ENCODE data around the gene NBAS. TPM values are rescaled to one million over a fixed set of nuclear protein-coding genes. Genes with fewer than 3 reads are reported as not detected.

Gene NBAS
- total RNA-seq, 1 donor from 2014 or later, result 57.6 TPM

GRCh38 chr2:15170070-15170775, 390.9 kb downstream of the NBAS start:
- H3K27me3 Mint-ChIP-seq (ENCODE audit: low read depth, unreplicated experiment), result no peaks in the 10 kb centered on the region
- Histone ChIP-seq H3K9me3 (ENCODE audit: insufficient read depth, low read depth, low read length) (no peaks in the 10 kb centered on the region), H3K4me3 (ENCODE audit: insufficient read depth, low read depth, low read length) (peak overlapping the region; percentile 59), H3K36me3 (ENCODE audit: insufficient read depth, low read length) (no peaks in the 10 kb centered on the region), H3K27ac (ENCODE audit: low read depth, low read length) (peak overlapping the region; percentile 92), H2AFZ (ENCODE audit: low read depth, low read length) (peak overlapping the region; percentile 37), H3K4me2 (ENCODE audit: low read length) (peak overlapping the region; percentile 84), H3K27me3 (ENCODE audit: insufficient read depth, low read length) (no peaks in the 10 kb centered on the region), H3K4me1 (ENCODE audit: insufficient read depth, low read length) (peaks cover 18% of the 10 kb centered on the region), H4K20me1 (ENCODE audit: insufficient read depth, low read length) (no peaks in the 10 kb centered on the region), H3K79me2 (ENCODE audit: insufficient read depth, low read length) (no peaks in the 10 kb centered on the region), H3K9ac (ENCODE audit: low read length) (peak overlapping the region; percentile 71)
- DNase-seq (ENCODE audit: low read depth), result peak; percentile 61
- no peaks in the 10 kb centered on the region for H3K9me3 Mint-ChIP-seq (ENCODE audit: unreplicated experiment)
- no peak for TF ChIP-seq EZH2 (IDR thresholded peaks at IDR 0.05; ENCODE audit: insufficient read depth, low read length)
- TF ChIP-seq CTCF (IDR thresholded peaks at IDR 0.05; ENCODE audit: insufficient read depth, low read depth, low read length), result no peak
- peaks cover 16% of the 10 kb centered on the region for H3K36me3 Mint-ChIP-seq (ENCODE audit: low read depth, unreplicated experiment)
- H3K27ac Mint-ChIP-seq (ENCODE audit: unreplicated experiment), result peak overlapping the region; percentile 98
- FAIRE-seq, result no peak
- peaks cover 24% of the 10 kb centered on the region for H3K4me1 Mint-ChIP-seq (ENCODE audit: low read depth, unreplicated experiment)
- H3K4me3 Mint-ChIP-seq (ENCODE audit: unreplicated experiment), result no peak overlapping the region

GRCh38 chr2:15169326-15170069, 391.6 kb downstream of the NBAS start:
- Histone ChIP-seq H3K4me3 (ENCODE audit: insufficient read depth, low read depth, low read length) (peak overlapping the region; percentile 59), H3K4me2 (ENCODE audit: low read length) (peak overlapping the region; percentile 84), H4K20me1 (ENCODE audit: insufficient read depth, low read length) (no peaks in the 10 kb centered on the region), H3K9me3 (ENCODE audit: insufficient read depth, low read depth, low read length) (no peaks in the 10 kb centered on the region), H3K36me3 (ENCODE audit: insufficient read depth, low read length) (no peaks in the 10 kb centered on the region), H3K9ac (ENCODE audit: low read length) (peak overlapping the region; percentile 71), H3K27ac (ENCODE audit: low read depth, low read length) (peak overlapping the region; percentile 92), H3K4me1 (ENCODE audit: insufficient read depth, low read length) (peaks cover 18% of the 10 kb centered on the region), H2AFZ (ENCODE audit: low read depth, low read length) (peak overlapping the region; percentile 37), H3K27me3 (ENCODE audit: insufficient read depth, low read length) (no peaks in the 10 kb centered on the region), H3K79me2 (ENCODE audit: insufficient read depth, low read length) (no peaks in the 10 kb centered on the region)
- no peaks in the 10 kb centered on the region for H3K27me3 Mint-ChIP-seq (ENCODE audit: low read depth, unreplicated experiment)
- H3K36me3 Mint-ChIP-seq (ENCODE audit: low read depth, unreplicated experiment), result peaks cover 13% of the 10 kb centered on the region
- FAIRE-seq, result peak; percentile 100
- no peaks in the 10 kb centered on the region for H3K9me3 Mint-ChIP-seq (ENCODE audit: unreplicated experiment)
- no peak overlapping the region for H3K4me3 Mint-ChIP-seq (ENCODE audit: unreplicated experiment)
- H3K27ac Mint-ChIP-seq (ENCODE audit: unreplicated experiment), result peak overlapping the region; percentile 98
- peaks cover 29% of the 10 kb centered on the region for H3K4me1 Mint-ChIP-seq (ENCODE audit: low read depth, unreplicated experiment)
- peak; percentile 96 for DNase-seq (ENCODE audit: low read depth)
- TF ChIP-seq EZH2 (IDR thresholded peaks at IDR 0.05; ENCODE audit: insufficient read depth, low read length) (no peak), CTCF (IDR thresholded peaks at IDR 0.05; ENCODE audit: insufficient read depth, low read depth, low read length) (no peak)

Data from astrocyte (in vitro differentiated cells and primary cell).